Metanephros (tissue), 1 donor: ENCODE results near the gene COL8A2. TPM values are rescaled to one million over a fixed set of nuclear protein-coding genes. Genes with fewer than 3 reads are reported as not detected.

ENCODE experiments used
- total RNA-seq: library from RNA; depleted of rRNA; stranded (reverse); fragments of >200 nt; gene quantifications from one replicate; pipeline ENCODE4 v1.2.3, GENCODE V29; 2014

Gene COL8A2
- total RNA-seq = 3.7 TPM

DNA sequence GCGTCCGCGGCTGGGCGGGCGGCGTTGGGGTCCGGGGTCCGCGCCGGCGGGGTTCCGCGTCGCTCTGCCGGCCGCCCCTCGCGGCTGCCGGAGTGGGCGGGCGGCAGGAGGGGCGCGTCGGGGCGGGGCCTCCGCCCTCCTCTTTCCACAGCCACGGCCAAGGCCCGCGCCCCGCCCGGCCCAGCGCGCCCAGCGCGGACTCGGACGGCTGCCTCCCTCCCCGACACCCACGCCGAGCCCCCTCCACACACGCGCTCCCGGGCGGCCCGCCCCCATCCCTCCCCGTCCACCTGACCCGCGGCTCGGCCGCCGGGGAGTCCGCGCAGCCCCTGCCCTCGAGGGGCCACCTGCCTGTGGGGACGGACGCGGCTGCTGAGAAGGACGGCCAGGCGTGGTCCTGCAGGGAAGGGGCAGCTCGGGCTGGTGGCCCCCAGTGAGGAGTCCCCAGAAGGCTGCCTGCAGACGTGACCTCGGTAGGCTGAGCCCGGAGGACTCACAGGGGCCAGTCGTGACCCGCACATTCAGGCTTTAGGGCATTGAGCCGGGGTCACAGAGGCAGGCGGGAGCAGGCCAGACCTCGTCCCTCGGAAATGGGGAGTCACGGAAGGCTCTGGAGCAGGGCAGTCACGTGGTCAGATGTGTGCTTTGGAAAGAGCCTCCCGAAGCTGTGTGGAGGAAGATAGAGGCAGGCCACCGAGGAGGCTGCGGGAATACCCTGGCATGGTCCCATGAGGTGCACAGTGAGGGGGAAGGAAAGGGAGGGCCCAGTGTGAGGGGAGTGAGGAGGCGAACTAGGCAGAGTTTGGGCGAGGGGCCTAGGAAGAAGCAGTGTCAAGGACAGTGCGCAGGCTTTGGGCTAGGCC is at the start of gene COL8A2:
TSS of gene COL8A2 (minus strand) at position 94 of the 863 bp plus-strand sequence. CDS start 24,980 bp downstream, outside the sequence.

GRCh38 chr1:36155408-36156328 is 30.6 kb upstream of the COL8A2 start, which contains the start of gene MAP7D1:
MAP7D1 (plus strand) TSS chr1:36156160; CDS start chr1:36156418, 258 bp downstream.

DNA sequence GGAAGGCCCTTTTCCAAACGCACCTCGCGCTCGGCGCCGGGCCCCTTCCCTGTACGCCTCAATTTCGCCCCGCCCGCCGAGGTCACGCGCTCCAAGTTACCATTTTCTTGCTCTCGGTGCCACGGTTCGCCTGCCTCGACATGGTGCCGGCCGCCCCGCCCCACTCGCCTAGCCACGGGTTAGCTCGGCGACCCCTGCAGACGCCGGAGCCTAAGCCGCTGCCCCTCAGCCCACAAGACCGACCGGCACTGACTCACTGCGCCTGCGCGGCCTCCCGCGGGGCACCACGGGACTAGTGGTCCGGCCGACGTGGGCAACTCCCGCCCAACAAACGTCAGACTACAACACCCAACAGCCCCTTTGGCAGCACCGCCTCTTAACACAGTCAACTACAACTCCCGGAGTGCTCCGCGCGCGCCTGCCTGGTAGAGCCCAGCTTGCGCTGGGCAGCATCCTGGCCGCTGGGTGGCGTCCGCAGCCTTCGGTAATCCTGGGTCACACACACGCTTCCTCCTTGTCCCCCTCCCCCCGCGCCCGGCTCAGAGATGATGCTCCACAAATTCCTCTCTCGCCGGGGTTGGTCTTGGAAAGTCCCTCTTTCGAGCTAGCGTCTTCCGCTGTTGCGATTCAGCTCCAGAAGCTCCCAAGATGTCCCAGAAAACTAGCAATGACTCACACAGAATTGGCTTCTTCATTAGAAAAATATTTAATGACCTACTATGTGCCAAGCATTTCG is 24.4 kb upstream of the COL8A2 start, which contains the start of gene TRAPPC3:
TSS of gene TRAPPC3 (minus strand) at position 250 of the 736 bp plus-strand sequence. CDS start at position 142, 108 bp downstream.

DNA sequence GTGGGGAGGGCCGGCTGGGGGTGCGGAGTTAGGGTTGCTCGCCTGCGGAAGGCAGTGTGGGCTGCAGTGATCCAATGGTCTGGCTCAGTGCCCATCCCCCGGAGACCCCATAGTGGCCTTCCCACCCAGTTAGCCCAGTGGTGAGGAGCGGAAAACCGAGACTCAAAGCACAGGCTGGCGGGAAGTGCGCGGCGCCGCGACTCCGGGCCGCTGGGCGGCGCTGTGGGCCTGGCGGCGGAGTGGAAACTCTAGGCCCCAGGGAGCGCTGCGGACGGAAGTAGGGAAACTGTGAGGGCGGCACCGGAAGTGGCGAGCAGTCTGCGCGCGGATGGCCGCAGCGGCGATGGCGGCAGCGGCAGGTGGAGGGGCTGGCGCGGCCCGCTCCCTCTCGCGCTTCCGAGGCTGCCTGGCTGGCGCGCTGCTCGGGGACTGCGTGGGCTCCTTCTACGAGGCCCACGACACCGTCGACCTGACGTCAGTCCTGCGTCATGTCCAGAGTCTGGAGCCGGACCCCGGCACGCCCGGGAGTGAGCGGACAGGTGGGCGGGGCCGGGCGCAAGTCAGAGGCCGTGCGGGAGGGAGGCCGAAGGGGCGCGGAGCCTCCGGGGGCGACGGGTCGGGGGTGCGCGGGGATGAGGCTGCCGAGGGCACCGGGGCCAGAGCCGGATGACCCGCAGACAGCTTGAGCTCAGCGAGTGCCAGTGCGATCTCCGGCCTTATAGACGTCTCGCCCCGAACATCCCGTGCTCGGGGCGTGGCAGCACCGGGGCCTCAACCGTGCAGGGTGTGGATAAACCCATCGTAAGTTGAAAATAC is 36.2 kb downstream of the COL8A2 start, which contains the start of gene ADPRS:
TSS of gene ADPRS (plus strand) at position 316 of the 816 bp plus-strand sequence. CDS start at position 329, 13 bp downstream.

DNA sequence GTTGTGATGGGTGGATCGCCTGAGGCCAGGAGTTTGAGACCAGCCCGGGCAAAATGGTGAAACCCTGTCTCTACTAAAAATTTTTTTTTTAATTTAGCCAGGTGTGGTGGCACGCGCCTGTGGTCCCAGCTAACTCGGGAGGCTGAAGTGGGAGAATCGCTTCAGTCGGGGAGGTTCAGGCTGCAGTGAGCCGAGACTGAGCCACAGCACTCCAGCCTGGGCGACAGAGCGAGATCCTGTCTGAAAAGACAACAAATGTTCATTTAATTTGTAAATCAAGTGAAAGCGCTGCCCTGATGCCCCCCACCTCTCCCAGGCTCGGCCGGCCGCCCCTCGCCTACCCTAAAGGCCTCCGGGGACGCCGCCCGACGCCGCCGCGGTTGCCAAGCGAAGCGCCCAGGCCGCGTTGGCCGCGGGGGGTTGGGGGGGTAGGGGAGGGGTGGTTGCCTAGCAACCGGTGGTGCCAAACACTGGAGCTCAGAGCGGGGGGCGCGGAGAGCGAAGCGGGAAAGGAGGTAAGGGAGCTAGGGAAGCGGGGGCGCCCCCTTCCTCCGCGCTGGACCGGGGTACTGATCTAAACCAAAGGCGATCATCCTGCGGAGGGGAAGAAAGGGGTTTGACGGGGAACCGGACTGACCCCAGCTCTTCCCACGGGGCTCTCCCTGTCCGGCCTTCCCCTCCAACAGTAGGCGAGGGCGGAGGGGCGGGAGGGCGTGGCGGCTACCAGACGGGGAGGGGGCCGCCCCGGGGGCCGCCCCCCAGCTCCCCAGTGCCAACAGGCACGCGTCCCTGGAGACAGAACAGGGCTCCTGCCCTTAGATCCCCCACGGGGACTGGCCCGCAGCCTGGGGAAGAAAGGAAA is 41.2 kb downstream of the COL8A2 start, which contains the start of gene TEKT2:
TSS of gene TEKT2 (plus strand) at position 460 of the 862 bp plus-strand sequence. CDS start 828 bp downstream, outside the sequence.

Other genes with a start within 250 kb of the COL8A2 start
- 19.0 TPM for gene AGO1, start 242.0 kb downstream of the COL8A2 start, total RNA-seq
- 33.2 TPM for gene AGO3, start 194.1 kb downstream of the COL8A2 start, total RNA-seq
- gene TEKT2, start 41.1 kb downstream of the COL8A2 start, total RNA-seq = 5.0 TPM
- gene ADPRS, start 36.3 kb downstream of the COL8A2 start, total RNA-seq = 30.0 TPM
- gene TRAPPC3, start 24.3 kb upstream of the COL8A2 start, total RNA-seq = 42.7 TPM
- 45.6 TPM for gene MAP7D1, start 30.9 kb upstream of the COL8A2 start, total RNA-seq
- gene THRAP3, start 99.2 kb upstream of the COL8A2 start, total RNA-seq = 111 TPM
- gene SH3D21, start 181.1 kb upstream of the COL8A2 start, total RNA-seq = 19.5 TPM
- gene EVA1B, start 198.4 kb upstream of the COL8A2 start, total RNA-seq = 117 TPM